ENCODE measurements around the gene FEV. TPM values are rescaled to one million over a fixed set of nuclear protein-coding genes. Genes with fewer than 3 reads are reported as not detected.

The FEV gene
- total RNA-seq, 1 donor from 2014 or later: not detected

- no peak for DNase-seq (ENCODE audit: low spot score)
- Mint-ChIP-seq H3K4me3 (ENCODE audit: unreplicated experiment) (no peak overlapping the region), H3K27me3 (ENCODE audit: low read depth) (peaks cover 71% of the 10 kb centered on the region), H3K4me1 (ENCODE audit: low read depth) (peaks cover 20% of the 10 kb centered on the region), H3K36me3 (ENCODE audit: low read depth) (peaks cover 3% of the 10 kb centered on the region), H3K27ac (ENCODE audit: unreplicated experiment) (no peak overlapping the region), H3K9me3 (ENCODE audit: low read depth) (no peaks in the 10 kb centered on the region)
- no peak for TF ChIP-seq CTCF (IDR thresholded peaks at IDR 0.05)
Measured at GRCh38 chr2:218962859-218963492, 22.0 kb downstream of the FEV start.

GRCh38 chr2:218961651-218962570 lies 23.1 kb downstream of the FEV start:
- no peak for DNase-seq (ENCODE audit: low spot score)
- no peak overlapping the region for H3K4me3 Mint-ChIP-seq (ENCODE audit: unreplicated experiment)
- H3K36me3 Mint-ChIP-seq (ENCODE audit: low read depth): peaks cover 3% of the 10 kb centered on the region
- H3K27ac Mint-ChIP-seq (ENCODE audit: unreplicated experiment): no peak overlapping the region
- no peaks in the 10 kb centered on the region for H3K9me3 Mint-ChIP-seq (ENCODE audit: low read depth)
- H3K27me3 Mint-ChIP-seq (ENCODE audit: low read depth): peaks cover 76% of the 10 kb centered on the region
- H3K4me1 Mint-ChIP-seq (ENCODE audit: low read depth): peaks cover 20% of the 10 kb centered on the region
- no peak for TF ChIP-seq CTCF (IDR thresholded peaks at IDR 0.05)

GRCh38 chr2:218961229-218961628 lies 23.8 kb downstream of the FEV start:
- Mint-ChIP-seq H3K27ac (ENCODE audit: unreplicated experiment) (no peak overlapping the region), H3K9me3 (ENCODE audit: low read depth) (no peaks in the 10 kb centered on the region), H3K36me3 (ENCODE audit: low read depth) (peaks cover 3% of the 10 kb centered on the region), H3K4me1 (ENCODE audit: low read depth) (peaks cover 20% of the 10 kb centered on the region), H3K27me3 (ENCODE audit: low read depth) (peaks cover 77% of the 10 kb centered on the region), H3K4me3 (ENCODE audit: unreplicated experiment) (peak overlapping the region; percentile 24)
- TF ChIP-seq CTCF (IDR thresholded peaks at IDR 0.05): no peak
- no peak for DNase-seq (ENCODE audit: low spot score)

- no peaks in the 10 kb centered on the region for H3K9me3 Mint-ChIP-seq (ENCODE audit: low read depth)
- no peak for DNase-seq (ENCODE audit: low spot score)
- no peak overlapping the region for H3K4me3 Mint-ChIP-seq (ENCODE audit: unreplicated experiment)
- TF ChIP-seq CTCF (IDR thresholded peaks at IDR 0.05): no peak
- H3K27me3 Mint-ChIP-seq (ENCODE audit: low read depth): peaks cover 78% of the 10 kb centered on the region
- peaks cover 3% of the 10 kb centered on the region for H3K36me3 Mint-ChIP-seq (ENCODE audit: low read depth)
- H3K27ac Mint-ChIP-seq (ENCODE audit: unreplicated experiment): no peak overlapping the region
- peaks cover 20% of the 10 kb centered on the region for H3K4me1 Mint-ChIP-seq (ENCODE audit: low read depth)
Measured at GRCh38 chr2:218960309-218961165, 24.4 kb downstream of the FEV start.
